Fibroblast of mammary gland (primary cell): ENCODE results near the gene B3GAT1.
"Not testable (repeated sequence)": the region's sequence is repeated elsewhere in the genome, so short reads cannot be mapped to it uniquely, and the experiment has no call there.

Experiments used
- DNase-seq: peaks from one replicate; pipeline ENCODE4 v3.0.0-alpha.2; 2010; ENCODE audit warnings: low read depth
- H3K4me3 ChIP-seq: 2 replicates; pipeline ENCODE4 v1.5.1; 2011; ENCODE audit warnings: low read depth, mild to moderate bottlenecking, low read length, moderate library complexity; ENCODE audit not compliant: control insufficient read depth
- TF ChIP-seq, protein P1 (sequence below): conservative IDR thresholded peaks from 2 replicates; pipeline ENCODE4 v1.5.1; 2011; ENCODE audit warnings: low read depth, low read length, inconsistent platforms; ENCODE audit not compliant: control insufficient read depth, insufficient read depth

Gene B3GAT1

DNA sequence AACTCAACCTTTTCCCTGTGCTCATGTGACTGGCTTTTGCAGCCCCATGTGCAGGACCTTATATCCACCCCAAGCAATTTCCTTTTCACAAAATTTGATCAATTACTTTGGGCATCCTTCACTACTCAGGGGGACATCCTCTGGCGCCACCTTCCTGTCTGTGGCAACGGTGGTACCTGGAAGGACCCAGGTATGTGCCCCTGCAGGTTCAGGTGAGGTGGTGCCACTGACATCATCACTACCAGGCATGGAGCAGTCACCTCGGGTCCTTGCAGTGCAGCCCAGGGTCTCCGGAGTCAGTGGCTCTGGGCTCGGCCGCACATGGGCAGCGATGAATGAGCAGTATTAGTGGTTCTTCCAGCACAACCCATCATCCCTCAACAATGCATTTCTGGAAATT lies 37.7 kb upstream of the B3GAT1 start:
- TF ChIP-seq, protein P1, sequence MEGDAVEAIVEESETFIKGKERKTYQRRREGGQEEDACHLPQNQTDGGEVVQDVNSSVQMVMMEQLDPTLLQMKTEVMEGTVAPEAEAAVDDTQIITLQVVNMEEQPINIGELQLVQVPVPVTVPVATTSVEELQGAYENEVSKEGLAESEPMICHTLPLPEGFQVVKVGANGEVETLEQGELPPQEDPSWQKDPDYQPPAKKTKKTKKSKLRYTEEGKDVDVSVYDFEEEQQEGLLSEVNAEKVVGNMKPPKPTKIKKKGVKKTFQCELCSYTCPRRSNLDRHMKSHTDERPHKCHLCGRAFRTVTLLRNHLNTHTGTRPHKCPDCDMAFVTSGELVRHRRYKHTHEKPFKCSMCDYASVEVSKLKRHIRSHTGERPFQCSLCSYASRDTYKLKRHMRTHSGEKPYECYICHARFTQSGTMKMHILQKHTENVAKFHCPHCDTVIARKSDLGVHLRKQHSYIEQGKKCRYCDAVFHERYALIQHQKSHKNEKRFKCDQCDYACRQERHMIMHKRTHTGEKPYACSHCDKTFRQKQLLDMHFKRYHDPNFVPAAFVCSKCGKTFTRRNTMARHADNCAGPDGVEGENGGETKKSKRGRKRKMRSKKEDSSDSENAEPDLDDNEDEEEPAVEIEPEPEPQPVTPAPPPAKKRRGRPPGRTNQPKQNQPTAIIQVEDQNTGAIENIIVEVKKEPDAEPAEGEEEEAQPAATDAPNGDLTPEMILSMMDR, result no peak
- DNase-seq, result no peak
- H3K4me3 ChIP-seq, result no peak overlapping the region

DNA sequence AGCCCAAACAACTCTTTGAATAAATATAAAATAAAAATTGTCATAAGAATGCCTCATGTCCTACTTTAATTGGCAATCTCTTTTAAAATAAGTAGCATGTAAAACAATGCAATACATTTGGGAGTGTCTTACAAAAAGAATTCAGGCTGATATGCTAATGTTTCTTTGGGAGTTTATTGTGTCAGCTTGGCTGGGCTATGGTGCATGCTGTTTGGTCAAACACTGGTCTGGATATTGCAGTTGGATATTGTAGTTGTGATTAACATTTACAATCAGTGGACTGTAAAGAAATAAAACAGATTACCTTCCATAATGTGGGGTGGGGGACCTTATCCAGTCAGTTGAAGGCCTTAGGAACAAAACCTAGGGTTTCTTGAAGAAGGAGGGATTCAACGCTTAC lies 37.0 kb upstream of the B3GAT1 start:
- no peak for DNase-seq
- TF ChIP-seq, protein P1, result no peak
- no peak overlapping the region for H3K4me3 ChIP-seq

- no peak overlapping the region for H3K4me3 ChIP-seq
- TF ChIP-seq, protein P1, result no peak
- no peak for DNase-seq
Observed at GRCh38 chr11:134447696-134448095, 35.7 kb upstream of the B3GAT1 start.

DNA sequence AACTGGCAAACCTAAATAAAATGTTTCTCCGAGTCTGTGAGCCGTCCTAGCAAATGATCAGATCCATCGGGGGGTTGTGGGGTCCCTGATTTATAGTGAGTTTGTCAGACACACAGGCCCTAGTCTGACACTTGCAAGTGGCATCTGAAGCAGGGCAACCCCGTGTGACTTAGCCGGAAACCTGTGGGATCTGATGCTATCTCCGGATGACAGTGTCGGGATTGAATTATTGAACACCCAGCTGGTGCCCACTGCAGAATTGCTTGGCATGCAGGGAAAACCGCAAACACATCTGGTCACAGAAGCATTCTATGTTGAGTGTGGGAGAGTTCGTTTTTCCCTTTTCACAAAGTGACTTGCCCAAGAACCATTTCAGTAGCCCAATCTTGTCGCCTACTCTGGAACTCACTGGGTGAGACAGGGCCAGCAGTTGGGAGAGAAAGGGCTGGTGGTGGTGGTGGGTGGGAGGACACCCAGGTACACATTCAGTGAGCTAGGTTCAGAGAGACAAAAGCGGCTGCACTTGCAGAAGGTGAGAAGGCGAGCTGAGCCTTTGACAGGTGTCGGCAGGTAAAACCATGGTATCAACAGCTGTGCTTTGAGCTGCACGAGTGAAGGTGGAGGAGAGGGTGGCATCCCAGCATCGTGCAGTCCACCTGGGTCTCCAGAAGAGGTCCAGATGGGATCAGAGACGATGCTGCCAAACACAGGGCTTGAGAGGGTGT lies 33.7 kb upstream of the B3GAT1 start:
- TF ChIP-seq, protein P1, result no peak
- H3K4me3 ChIP-seq, result no peak overlapping the region
- DNase-seq, result no peak

DNA sequence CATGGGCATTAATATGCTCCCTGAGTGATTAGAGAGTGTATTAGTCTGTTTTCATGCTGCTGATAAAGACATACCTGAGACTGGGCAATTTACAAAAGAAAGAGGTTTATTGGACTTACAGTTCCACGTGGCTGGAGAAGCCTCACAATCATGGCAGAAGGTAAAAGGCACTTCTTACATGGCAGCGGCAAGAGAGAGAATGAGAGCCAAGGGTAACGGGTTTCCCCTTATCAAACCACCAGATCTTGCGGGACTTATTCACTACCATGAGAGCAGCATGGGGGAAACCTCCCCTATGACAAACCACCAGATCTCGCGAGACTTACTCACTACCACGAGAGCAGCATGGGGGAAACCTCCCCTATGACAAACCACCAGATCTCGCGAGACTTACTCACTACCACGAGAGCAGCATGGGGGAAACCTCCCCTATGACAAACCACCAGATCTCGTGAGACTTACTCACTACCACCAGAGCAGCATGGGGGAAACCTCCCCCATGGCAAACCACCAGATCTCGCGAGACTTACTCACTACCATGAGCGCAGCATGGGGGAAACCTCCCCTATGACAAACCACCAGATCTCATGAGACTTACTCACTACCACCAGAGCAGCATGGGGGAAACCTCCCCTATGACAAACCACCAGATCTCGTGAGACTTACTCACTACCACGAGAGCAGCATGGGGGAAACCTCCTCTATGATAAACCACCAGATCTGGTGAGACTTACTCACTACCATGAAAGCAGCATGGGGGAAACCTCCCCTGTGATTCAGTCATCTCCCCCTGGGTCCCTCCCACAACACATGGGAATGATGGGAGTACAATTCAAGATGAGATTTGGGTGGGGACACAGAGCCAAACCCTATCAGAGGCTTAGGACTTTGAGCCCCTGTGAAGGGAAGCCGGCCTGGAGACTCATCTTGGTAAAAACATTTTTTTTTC lies 32.4 kb upstream of the B3GAT1 start:
- DNase-seq, result peak; percentile 1
- H3K4me3 ChIP-seq, result not testable (repeated sequence)

DNA sequence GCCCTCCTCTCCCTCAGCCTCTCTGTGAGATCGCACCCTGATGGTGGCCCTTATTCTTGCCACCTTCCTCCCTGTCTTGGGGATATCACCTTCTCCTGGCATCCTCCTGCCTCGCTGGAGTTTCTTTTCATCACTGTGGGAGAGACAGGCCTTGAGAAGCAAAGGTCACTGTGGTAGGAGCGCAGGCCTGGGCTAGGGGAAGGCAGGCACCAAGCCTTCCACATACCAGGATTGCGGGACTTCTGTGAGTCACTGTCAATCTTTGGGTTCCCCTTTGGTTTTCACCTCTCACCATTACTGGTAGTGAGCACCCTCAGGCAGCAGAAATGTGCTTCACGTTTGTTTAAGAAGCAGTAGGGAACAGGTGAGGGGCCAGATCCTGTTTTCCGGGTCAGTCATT lies 31.2 kb upstream of the B3GAT1 start:
- H3K4me3 ChIP-seq, result no peak overlapping the region
- TF ChIP-seq, protein P1, result no peak
- DNase-seq, result no peak

- H3K4me3 ChIP-seq, result no peak overlapping the region
- no peak for DNase-seq
Observed at GRCh38 chr11:134442246-134442645, 30.2 kb upstream of the B3GAT1 start.

More at GRCh38 chr11:134442246-134442645, 30.2 kb upstream of the B3GAT1 start:
- TF ChIP-seq, protein P1, result no peak
